Activated T-helper 1 cell treated with anti-CD3 and anti-CD28 coated beads, Interleukin-12 subunit alpha, Interleukin-12 subunit beta, Interleukin-2, Interleukin-4 antibody, amounts not matched to agents 30 ng/mL and 10 ng/mL and 1 ng/mL, durations not matched to agents 14 hours and 24 hours and 36 hours (primary cell): ENCODE measurements around the gene ATP10A. TPM values are rescaled to one million over a fixed set of nuclear protein-coding genes. Genes with fewer than 3 reads are reported as not detected.
"Not testable (repeated sequence)": the region's sequence is repeated elsewhere in the genome, so short reads cannot be mapped to it uniquely, and the experiment has no call there.

Source experiments
- DNase-seq: peaks from one replicate; pipeline ENCODE4 v3.0.0; 2021; ENCODE audit warnings: low spot score
- H3K27ac Mint-ChIP-seq: one replicate; pipeline ENCODE4 v1.8.0; 2021; ENCODE audit warnings: mild to moderate bottlenecking, mixed read lengths
- H3K27me3 Mint-ChIP-seq: one replicate; pipeline ENCODE4 v1.8.0; 2022; ENCODE audit warnings: mild to moderate bottlenecking, moderate library complexity, mixed read lengths; ENCODE audit not compliant: insufficient read depth
- H3K36me3 Mint-ChIP-seq: one replicate; pipeline ENCODE4 v1.8.0; 2021; ENCODE audit warnings: low read depth, mixed read lengths
- H3K4me1 Mint-ChIP-seq: one replicate; pipeline ENCODE4 v1.8.0; 2021; ENCODE audit warnings: low read depth, mixed read lengths
- H3K4me3 Mint-ChIP-seq: one replicate; pipeline ENCODE4 v1.8.0; 2021; ENCODE audit warnings: mild to moderate bottlenecking, moderate library complexity, mixed read lengths
- H3K9me3 Mint-ChIP-seq: one replicate; pipeline ENCODE4 v1.8.0; 2021; ENCODE audit warnings: mixed read lengths
- intact Hi-C: fragments of 100-400 bp; cut with micrococcal nuclease; formaldehyde crosslinking; loops from one replicate; pipeline ENCODE4 v1.15.1; 2024
- total RNA-seq: library from RNA; stranded (reverse); gene quantifications from 2 replicates; pipeline ENCODE4 v1.2.3, GENCODE V29; 2022

ATP10A gene
- total RNA-seq, 1 donor from 2014 or later = 42.8 TPM

DNA sequence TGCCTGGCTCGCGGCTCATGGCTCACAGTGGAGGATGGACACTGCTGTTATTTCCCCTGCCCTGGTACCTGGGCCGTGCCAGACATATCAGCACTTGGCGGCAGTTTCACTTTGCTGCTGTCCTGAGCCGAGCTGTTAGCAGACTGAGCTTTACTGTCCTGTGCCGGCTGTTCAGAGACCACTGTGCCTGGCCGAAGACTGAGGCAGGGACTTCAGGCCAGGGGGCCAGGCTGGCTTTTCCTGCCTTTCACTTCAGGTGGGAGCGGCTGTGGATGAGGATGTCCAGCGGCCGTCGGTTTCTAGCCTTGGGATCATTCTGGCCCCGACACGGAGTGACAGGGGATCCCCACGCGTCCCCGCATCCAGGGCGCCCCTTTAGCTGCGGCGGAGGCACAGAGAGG, 1.1 kb downstream of the ATP10A start:
- Mint-ChIP-seq H3K4me1 (peaks cover 64% of the 10 kb centered on the region), H3K9me3 (no peaks in the 10 kb centered on the region), H3K27me3 (peaks cover 9% of the 10 kb centered on the region), H3K4me3 (peak overlapping the region; percentile 95), H3K36me3 (peaks cover 37% of the 10 kb centered on the region), H3K27ac (peak overlapping the region; percentile 91)
- intact Hi-C loops = loop anchor here (2.0 to 5.0 kb wide), 2 partner anchors 70 to 423 kb away; partner anchors contain the start of gene UBE3A
- no peak for DNase-seq

DNA sequence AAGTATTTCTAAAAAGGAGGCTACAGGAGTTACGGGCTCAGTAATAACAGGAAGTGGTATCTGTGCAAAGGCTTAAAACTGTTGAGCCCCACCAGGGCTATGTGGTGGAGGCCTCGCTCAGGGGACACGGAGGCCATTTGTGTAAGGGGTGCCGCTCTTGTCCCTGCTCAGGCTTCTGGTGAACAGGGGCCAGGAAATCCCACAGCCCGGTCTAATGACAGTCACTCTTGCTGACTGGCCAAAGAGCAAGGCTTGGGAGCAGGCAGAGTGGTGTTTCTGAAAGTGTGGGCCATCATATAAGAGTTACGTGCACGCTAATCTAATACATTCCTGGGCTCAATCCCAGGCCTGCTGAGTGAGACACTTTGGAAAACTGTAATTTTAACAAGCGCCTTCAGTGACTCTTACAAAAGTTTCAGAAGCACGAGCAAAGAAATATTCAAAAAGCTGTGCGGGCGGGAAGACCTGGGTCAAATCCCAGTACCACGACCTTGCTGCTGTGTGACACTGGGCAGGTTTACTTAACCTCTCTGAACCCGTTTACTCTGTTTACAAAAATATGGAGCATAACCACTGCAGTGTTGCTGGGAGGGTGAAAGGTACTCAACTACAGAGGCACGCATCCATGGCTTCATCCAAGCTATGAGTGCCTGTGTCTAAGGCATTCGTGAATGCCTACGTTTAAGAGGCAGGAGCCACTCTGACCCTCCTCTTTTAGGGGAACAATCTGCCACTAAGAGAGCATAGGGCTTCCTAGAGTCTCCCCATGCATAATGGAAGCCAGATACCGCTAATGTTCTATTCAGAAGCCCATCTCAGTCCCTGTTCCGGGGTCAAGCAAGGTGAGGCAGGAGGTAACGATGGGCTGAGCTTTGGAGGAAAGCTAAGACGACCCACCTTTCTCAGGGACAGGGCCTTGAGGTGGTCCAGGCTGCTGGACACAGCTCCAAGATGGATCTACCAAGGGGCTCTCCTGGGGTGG, 2.0 kb downstream of the ATP10A start:
- DNase-seq = no peak
- Mint-ChIP-seq H3K27me3 (peaks cover 3% of the 10 kb centered on the region), H3K27ac (peak overlapping the region; percentile 91), H3K36me3 (peaks cover 44% of the 10 kb centered on the region), H3K4me1 (peaks cover 73% of the 10 kb centered on the region), H3K4me3 (peak overlapping the region; percentile 95), H3K9me3 (no peaks in the 10 kb centered on the region)
- intact Hi-C loops = loop anchor here (1.0 to 5.0 kb wide), 4 partner anchors 11 to 71 kb away; no protein-coding TSS in a partner anchor

DNA sequence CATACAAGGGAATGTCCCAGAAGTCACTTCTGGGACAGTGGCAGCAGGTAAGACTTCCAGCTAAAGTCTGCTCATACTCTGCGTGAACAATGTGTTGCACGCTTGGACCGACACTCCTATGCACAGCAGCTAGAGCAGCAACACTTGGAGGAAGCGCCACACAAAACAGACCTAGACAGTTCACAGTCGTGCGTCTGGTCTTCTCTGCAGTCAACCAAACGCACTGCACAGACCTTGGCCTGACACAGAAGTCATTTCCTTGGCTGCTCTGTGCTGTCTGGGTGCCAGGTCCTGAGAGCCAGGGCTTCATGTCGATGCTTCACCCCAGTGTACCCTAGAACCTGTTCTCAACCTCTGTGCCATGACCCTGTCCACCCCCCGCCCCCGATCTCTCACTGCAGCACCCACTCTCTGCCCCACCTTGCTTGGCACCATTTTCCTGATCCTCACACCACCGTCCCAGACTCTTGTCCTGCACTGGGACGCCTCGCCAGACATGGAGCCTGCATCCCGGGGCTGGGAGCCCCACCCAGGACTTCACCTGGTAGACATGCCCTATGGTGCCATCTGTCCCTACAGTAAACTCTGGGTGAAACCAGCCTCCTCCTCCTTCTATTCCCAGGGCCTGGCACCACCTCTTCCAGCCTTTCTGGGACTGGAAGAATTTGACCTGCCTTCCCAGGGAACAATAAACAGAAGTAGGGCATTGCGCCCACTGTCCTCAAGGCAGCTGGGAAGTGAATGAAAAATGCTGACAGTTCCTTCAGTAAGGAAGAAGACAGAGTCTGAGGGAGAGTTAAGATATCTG, 3.1 kb downstream of the ATP10A start:
- DNase-seq = peak; percentile 33
- Mint-ChIP-seq H3K36me3 (peaks cover 52% of the 10 kb centered on the region), H3K4me1 (peaks cover 83% of the 10 kb centered on the region), H3K9me3 (no peaks in the 10 kb centered on the region), H3K27ac (peak overlapping the region; percentile 91), H3K27me3 (no peaks in the 10 kb centered on the region), H3K4me3 (peak overlapping the region; percentile 95)
- intact Hi-C loops = loop anchor here (1.0 to 10.0 kb wide), 5 partner anchors 10 to 485 kb away; no protein-coding TSS in a partner anchor

DNA sequence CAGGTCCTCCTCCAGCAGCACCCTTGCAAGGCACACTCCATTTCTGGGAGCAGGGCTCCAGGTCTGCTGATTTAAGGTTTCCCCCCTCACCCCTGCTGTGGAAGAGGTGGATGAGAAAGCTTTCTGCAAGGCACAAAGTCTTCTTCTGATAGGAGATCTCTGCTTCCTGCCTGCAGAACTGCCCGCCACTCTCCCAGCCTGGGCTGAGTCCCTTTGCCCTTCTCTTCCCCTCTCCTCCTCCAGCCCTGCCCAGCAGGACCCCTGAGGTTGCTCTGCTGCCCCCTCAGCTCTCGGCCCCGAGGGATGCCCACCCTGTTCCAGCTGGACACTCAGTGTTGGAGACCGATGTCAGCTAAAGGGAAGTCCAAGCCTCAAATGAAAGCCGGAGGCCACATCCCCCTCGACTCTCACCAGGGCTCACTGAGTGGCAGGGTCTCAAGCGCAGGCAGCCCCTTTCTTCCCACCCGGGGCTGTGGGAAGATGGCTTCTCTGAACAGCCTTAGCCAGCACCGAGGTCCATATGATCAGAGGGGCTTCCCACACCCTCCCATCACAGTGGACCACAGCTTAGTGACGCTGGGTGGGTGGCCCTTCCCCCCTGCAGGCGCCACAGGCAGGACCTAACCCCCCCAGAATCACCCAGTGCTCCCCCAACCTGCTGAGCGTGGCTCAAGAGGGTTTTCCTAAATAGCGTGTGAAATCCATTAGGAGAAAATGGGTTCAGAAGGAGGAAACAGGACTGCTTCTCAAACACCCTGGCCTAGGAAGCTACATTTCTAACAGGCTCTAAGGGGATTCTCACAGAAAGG, 4.0 kb downstream of the ATP10A start:
- DNase-seq = no peak
- Mint-ChIP-seq H3K27ac (peak overlapping the region; percentile 91), H3K4me3 (peak overlapping the region; percentile 95), H3K4me1 (peaks cover 81% of the 10 kb centered on the region), H3K27me3 (no peaks in the 10 kb centered on the region), H3K9me3 (no peaks in the 10 kb centered on the region), H3K36me3 (peaks cover 60% of the 10 kb centered on the region)
- intact Hi-C loops = loop anchor here (10.0 kb wide), 2 partner anchors 226 to 484 kb away; no protein-coding TSS in a partner anchor

DNA sequence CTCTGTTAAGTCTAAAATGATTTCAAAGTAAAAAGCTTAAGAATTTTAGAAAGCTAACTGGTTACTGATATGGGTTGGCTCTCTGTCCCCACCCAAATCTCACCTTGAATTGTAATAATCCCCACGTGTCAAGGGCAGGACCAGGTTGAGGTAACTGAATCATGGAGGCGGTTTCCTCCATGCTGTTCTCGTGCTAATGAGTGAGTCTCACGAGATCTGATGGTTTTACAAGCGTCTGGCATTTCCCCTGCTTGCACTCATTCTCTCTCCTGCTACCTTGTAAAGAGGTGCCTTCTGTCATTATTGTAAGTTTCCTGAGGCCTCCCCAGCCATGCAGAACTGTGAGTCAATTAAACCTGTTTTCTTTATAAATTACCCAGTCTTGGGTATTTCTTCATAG, 7.1 kb downstream of the ATP10A start:
- H3K9me3 Mint-ChIP-seq, DNase-seq, H3K27me3 Mint-ChIP-seq: not testable (repeated sequence)
- Mint-ChIP-seq H3K4me1 (peaks cover 98% of the 10 kb centered on the region), H3K27ac (peak overlapping the region; percentile 53), H3K36me3 (peaks cover 71% of the 10 kb centered on the region), H3K4me3 (peak overlapping the region; percentile 25)
- intact Hi-C loops = loop anchor here (10.0 kb wide), 2 partner anchors 229 to 481 kb away; no protein-coding TSS in a partner anchor

DNA sequence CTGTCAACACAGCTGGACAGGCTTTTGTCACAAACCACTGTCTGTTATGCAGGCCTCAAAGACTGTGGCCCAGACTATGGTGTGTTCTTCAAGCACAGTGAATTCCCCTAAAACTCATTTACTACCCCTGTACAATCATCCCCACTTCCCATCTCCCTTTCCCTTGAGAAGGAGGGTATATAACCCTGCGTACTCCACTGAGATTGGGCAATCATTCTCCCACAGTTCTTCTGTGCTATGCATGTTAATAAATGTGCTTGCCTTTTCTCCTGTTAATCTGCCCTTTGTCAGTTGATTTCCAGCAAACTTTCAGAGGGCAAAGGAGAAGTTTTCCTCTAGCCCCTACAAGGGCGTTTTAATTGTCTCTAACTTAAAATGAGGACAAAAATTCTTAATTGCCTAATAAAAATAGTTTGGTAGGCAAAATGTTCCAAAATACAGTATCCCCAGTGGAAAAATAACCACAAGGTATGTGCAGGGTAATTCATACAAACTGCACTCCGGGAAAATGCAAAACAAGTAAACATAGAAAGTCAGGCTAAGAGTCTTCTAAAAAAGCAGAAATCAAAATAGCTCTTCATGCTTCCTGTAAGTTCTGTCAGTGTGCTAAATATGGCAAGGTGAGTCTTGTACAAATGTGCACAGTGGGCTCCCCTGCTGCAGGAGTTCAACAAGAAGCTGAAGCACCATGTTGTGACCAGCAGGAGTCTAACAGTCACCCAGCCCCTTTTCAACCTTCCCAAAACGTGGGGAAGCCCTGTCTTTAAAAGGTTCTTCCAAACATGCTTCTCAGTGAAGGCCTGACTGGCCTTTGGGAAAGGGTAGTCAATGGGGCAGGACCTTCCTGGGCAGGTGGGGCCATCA, 10.2 kb downstream of the ATP10A start:
- Mint-ChIP-seq H3K36me3 (peaks cover 57% of the 10 kb centered on the region), H3K9me3 (no peaks in the 10 kb centered on the region), H3K4me1 (peaks cover 95% of the 10 kb centered on the region), H3K27ac (peak overlapping the region; percentile 91), H3K27me3 (no peaks in the 10 kb centered on the region), H3K4me3 (peak overlapping the region; percentile 73)
- intact Hi-C loops = loop anchor here (5.0 to 10.0 kb wide), 3 partner anchors 232 to 896 kb away; no protein-coding TSS in a partner anchor
- no peak for DNase-seq

DNA sequence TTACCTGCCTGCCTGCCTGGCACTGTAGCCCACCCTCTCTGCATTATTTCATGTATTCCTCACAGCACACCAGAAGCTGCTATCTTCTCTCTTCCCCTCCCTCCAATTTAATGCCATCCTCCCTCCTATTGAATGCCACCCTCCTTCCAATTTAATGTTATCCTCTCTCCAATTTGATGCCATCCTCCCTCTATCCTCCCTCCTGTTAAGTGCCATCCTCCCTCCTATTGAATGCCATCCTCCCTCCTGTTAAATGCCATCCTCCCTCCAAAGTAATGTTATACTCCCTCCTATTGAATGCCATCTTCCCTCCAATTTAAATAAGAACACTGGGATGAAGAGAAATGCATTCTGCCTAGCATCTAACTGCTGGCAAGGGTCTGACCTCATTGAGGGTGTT, 11.1 kb downstream of the ATP10A start:
- H3K9me3 Mint-ChIP-seq = no peaks in the 10 kb centered on the region
- H3K4me1 Mint-ChIP-seq = peaks cover 90% of the 10 kb centered on the region
- peak overlapping the region; percentile 91 for H3K27ac Mint-ChIP-seq
- peaks cover 52% of the 10 kb centered on the region for H3K36me3 Mint-ChIP-seq
- DNase-seq = no peak
- intact Hi-C loops = loop anchor here (5.0 to 10.0 kb wide), 3 partner anchors 233 to 895 kb away; no protein-coding TSS in a partner anchor
- peak overlapping the region; percentile 73 for H3K4me3 Mint-ChIP-seq
- H3K27me3 Mint-ChIP-seq = no peaks in the 10 kb centered on the region

DNA sequence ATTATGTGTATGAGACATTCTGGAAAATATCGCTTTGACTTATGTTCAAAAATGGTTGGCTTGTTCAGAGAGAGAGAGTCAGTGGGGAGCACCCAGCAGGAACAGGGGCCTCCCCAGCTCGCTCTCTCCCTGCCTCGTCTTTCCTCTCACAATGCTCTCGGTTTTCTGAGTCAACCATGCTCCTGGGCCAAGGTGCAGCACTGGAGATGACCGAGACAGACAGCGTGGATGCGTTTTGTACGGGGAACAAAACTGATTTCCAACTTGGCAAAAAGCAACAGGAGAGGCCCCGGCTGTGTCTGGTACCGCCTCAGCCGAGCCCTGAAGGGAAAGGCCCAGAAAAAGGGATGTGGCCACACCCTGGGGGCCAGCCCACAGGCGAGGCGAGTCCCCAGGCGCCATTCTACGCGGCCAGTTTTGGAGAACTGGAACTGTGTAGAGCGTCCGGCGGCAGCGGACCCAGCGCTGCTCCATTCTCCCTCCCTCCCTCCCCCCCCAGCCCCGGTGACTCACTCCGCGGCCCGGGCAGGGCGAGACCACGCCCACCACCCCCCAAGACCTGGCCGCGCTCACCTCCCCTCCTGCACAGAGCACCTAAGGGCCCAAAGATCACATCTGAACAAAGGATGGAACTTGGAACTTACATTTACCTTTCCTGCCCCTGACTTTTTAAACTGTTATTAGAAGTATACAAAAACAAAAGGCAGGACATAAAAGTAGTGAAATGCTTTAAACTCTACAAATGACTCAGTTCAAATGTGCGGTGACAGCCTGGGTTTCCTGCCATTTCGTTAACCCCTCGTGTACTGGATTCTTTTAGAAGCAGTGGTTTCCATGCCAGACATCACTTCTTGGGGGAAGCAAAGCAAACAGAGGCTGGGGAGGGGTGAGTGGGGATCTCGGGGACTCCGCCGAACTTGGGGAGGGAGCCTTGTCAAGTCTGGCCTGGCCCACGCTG, 12.7 kb downstream of the ATP10A start:
- intact Hi-C loops = loop anchor here (1.0 to 10.0 kb wide), 5 partner anchors 10 to 893 kb away; no protein-coding TSS in a partner anchor
- DNase-seq = peak; percentile 58
- Mint-ChIP-seq H3K4me1 (peaks cover 89% of the 10 kb centered on the region), H3K36me3 (peaks cover 38% of the 10 kb centered on the region), H3K9me3 (no peaks in the 10 kb centered on the region), H3K4me3 (peak overlapping the region; percentile 93), H3K27ac (peak overlapping the region; percentile 100), H3K27me3 (no peaks in the 10 kb centered on the region)

DNA sequence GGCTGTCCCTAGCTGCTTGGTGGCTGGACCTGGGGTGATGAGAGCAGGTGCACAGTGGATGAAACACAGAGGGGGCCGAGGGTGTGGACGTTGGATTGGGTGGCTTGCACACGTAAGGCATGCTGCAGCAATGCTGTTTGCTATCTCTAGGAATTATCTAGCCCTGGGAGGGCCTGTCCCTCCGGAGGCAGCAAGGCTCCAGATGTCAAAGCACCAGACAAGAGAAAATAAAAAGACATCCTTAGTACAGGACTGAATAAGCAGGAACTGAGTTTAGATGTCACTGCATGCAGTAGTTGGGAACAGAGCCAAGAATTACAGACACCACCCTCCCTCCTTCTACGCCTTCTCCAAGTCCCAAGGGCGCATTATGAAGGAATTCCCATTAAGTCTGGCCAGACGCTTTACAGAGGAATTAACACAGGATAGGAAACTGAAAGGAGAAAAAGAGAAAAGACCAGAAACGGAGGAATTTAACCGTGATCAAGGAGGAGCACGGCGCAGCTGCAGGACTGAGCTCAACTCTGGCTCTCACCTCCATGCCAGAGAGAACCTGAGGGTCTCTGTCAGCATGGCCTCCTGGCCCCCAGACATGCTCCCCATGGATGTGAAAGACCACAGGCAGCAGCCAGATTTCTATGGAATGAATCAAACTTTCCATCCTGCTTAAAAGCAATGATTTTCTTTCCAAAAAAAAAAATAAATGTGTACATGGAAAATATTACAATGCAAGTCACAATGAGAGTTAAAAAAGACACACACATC, 13.8 kb downstream of the ATP10A start:
- Mint-ChIP-seq H3K4me1 (peaks cover 87% of the 10 kb centered on the region), H3K4me3 (peak overlapping the region; percentile 93), H3K36me3 (peaks cover 33% of the 10 kb centered on the region), H3K9me3 (no peaks in the 10 kb centered on the region), H3K27ac (peak overlapping the region; percentile 100), H3K27me3 (no peaks in the 10 kb centered on the region)
- intact Hi-C loops = loop anchor here (1.0 kb wide), 2 partner anchors 17 to 37 kb away; no protein-coding TSS in a partner anchor
- no peak for DNase-seq

DNA sequence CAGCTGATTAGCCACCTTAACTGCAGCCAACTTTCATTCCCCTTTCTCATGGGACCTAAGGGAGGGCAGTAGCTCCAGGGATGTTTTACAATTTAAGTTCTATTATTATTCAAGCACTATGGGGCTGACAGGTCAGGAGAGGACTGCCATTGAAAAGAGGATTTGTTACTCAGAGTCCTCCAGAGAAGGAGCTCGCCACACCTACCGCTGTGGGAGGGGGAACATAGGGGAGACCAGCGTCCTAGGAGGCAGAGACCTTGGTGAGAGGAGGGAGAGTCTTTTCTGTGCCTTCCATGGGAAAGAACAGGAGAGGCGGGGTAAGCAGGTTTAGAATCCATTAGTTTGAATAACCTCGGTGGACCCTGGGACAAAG, 14.4 kb downstream of the ATP10A start:
- Mint-ChIP-seq H3K27ac (peak overlapping the region; percentile 100), H3K4me3 (peak overlapping the region; percentile 93), H3K27me3 (no peaks in the 10 kb centered on the region), H3K36me3 (peaks cover 31% of the 10 kb centered on the region), H3K4me1 (peaks cover 86% of the 10 kb centered on the region), H3K9me3 (no peaks in the 10 kb centered on the region)
- intact Hi-C loops = loop anchor here (1.0 kb wide), 2 partner anchors 16 to 36 kb away; no protein-coding TSS in a partner anchor
- DNase-seq = no peak
